Activated T-cell treated with anti-CD3 and anti-CD28 coated beads for 1 hour (primary cell): ENCODE data around the gene SPAG16.
"Not testable (repeated sequence)": the region's sequence is repeated elsewhere in the genome, so short reads cannot be mapped to it uniquely, and the experiment has no call there.

ENCODE experiments used
- DNase-seq: peaks from one replicate; pipeline ENCODE4 v3.0.0-alpha.2; 2020; ENCODE audit warnings: low read depth

The SPAG16 gene

GRCh38 chr2:213274143-213274542, 10.1 kb upstream of the SPAG16 start:
- no peak for DNase-seq

- DNase-seq: no peak
Measured at GRCh38 chr2:213275265-213275664, 9.0 kb upstream of the SPAG16 start.

GRCh38 chr2:213277134-213277533, 7.1 kb upstream of the SPAG16 start:
- not testable (repeated sequence) for DNase-seq

- no peak for DNase-seq
Measured at GRCh38 chr2:213279116-213279620, 5.1 kb upstream of the SPAG16 start.

- no peak for DNase-seq
Measured at GRCh38 chr2:213279971-213280370, 4.3 kb upstream of the SPAG16 start.

GRCh38 chr2:213281156-213281555, 3.1 kb upstream of the SPAG16 start:
- no peak for DNase-seq

GRCh38 chr2:213285404-213285803, 1.1 kb downstream of the SPAG16 start:
- no peak for DNase-seq

GRCh38 chr2:213286161-213286560, 1.9 kb downstream of the SPAG16 start:
- DNase-seq: no peak

GRCh38 chr2:213288913-213289700, 4.8 kb downstream of the SPAG16 start:
- DNase-seq: no peak

GRCh38 chr2:213290501-213290900, 6.2 kb downstream of the SPAG16 start:
- no peak for DNase-seq

- DNase-seq: no peak
Measured at GRCh38 chr2:213296270-213296669, 12.0 kb downstream of the SPAG16 start.

- no peak for DNase-seq
Measured at GRCh38 chr2:213306316-213306942, 22.2 kb downstream of the SPAG16 start.

GRCh38 chr2:213315168-213315876, 31.1 kb downstream of the SPAG16 start:
- DNase-seq: no peak

- no peak for DNase-seq
Measured at GRCh38 chr2:213316001-213316735, 31.9 kb downstream of the SPAG16 start.

- DNase-seq: no peak
Measured at GRCh38 chr2:213317929-213318328, 33.7 kb downstream of the SPAG16 start.

GRCh38 chr2:213320604-213321003, 36.3 kb downstream of the SPAG16 start:
- DNase-seq: no peak

- DNase-seq: no peak
Measured at GRCh38 chr2:213336253-213336770, 52.0 kb downstream of the SPAG16 start.

GRCh38 chr2:213353419-213353818, 69.2 kb downstream of the SPAG16 start:
- DNase-seq: no peak

GRCh38 chr2:213376644-213377043, 92.4 kb downstream of the SPAG16 start:
- DNase-seq: no peak

GRCh38 chr2:213407027-213407426, 122.8 kb downstream of the SPAG16 start:
- not testable (repeated sequence) for DNase-seq

GRCh38 chr2:213408426-213409070, 124.3 kb downstream of the SPAG16 start:
- DNase-seq: not testable (repeated sequence)
